GM21360 (cell line): Measurements from ENCODE around the gene DZIP3.
"Not testable (repeated sequence)": the region's sequence is repeated elsewhere in the genome, so short reads cannot be mapped to it uniquely, and the experiment has no call there.

Source experiments
- ATAC-seq: cut with Tn5 transposase; IDR thresholded peaks from one replicate; pipeline ENCODE4 v1.9.1; 2021; ENCODE audit warnings: mild to moderate bottlenecking, moderate library complexity; ENCODE audit not compliant: unreplicated experiment

DZIP3 gene

DNA sequence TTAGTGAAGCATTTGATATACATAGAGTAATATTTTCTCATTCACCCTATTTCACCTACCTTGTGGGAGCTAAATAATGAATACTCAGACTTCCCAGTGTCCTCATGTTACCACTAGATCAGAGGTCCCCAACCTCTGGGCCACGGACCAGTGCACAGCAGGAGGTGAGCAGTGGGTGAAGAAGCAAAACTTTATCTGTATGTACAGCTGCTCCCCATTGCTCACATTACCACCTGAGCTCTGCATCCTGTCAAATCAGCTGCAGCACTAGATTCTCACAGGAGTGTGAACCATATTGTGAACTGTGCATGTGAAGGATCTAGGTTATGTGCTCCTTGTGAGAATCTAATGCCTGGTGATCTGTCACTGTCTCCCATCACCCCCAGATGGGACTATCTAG is 88.3 kb downstream of the DZIP3 start:
- no peak for ATAC-seq

DNA sequence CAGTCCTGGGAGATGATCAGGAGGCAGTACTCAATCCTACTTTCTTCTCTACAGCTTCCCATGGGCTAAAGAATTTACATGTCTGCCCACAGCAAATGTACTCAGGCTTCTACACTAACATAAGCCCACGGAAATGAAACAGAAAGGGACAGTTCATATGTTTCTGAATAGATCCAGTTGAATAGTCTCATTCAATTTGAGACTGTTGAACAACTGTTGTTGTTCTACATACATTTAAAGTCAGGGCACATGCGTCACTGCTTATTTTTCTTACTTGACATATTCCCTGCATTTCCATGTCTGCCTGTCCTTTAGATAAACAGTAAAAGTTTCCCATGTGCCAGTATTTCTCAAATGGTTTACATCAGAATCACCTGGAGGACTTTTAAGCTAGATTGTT is 102.8 kb downstream of the DZIP3 start:
- not testable (repeated sequence) for ATAC-seq

DNA sequence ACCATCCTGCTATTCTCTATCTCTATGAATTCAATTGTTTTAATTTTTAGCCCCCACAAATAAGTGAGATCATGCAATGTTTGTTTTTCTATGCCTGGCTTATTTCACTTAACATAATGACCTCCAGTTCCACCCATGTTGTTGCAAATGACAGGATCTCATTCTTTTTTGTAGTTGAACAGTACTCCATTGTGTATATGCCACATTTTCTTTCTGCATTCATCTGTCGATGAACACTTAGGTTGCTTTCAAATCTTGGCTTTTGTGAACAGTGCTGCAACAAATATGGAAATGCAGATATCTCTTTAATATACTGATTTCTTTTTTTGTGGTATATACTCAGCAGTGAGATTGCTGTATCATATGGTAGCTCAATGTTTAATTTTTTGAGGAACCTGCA is 108.9 kb downstream of the DZIP3 start:
- no peak for ATAC-seq

DNA sequence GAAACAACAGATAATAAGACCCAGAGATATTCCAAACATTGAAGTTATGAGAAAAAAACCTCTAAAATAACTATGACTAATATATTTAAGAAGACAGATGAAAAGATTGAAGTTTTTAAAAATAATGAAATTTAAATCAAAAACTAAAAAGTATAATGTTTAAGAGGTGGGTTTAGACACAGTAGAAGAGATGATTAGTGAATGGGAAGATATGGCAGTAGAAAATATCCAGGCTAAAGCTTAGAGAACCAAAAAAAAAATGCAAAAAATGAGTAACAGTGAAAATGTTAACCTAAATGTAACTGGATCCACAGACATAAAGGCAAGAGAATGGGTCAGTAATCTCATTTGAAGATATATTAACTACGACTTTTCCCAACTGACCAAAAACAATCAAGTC is 115.5 kb downstream of the DZIP3 start:
- ATAC-seq: no peak

DNA sequence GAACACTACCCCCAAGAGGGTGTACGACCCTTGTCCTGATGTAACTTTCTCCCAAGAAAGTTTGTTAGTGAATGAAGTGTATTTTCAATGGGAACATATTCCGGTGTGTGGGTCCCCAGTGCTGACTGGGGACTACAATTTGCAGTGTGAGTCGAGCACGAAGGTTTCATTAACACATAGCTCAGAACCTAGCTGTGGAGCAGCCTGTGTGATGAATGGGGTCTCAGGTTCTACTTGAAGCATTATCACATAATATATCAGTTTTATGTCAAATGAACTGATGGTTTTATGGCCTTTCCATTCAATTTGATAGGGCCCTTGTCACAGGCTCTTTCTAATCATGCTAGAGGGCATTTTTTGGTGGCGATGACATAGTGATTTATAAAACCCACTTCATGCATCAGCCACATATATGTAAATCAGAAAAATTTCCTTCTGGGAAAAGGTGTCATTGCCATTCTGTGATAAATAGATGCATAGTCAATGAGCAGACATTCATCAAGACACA is 123.5 kb downstream of the DZIP3 start:
- no peak for ATAC-seq

DNA sequence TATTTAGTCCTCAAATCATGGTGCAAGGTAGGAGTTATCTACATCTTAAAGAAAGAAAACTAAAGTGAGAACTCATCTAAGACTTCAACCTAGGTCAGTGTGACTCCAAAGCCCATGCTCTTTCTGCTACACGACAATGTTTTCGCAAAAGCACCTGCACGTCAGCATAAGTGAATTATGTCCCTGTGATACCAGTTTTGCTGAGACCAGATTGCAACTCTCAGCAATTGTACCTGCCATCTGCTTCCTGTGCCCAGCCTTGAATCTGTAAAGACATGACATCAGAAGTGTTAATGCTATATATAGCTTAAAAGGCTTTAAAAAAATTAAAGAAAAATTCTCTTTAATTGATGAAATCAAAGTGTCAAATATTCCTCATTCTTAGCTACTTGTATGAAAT is 124.3 kb downstream of the DZIP3 start:
- no peak for ATAC-seq

DNA sequence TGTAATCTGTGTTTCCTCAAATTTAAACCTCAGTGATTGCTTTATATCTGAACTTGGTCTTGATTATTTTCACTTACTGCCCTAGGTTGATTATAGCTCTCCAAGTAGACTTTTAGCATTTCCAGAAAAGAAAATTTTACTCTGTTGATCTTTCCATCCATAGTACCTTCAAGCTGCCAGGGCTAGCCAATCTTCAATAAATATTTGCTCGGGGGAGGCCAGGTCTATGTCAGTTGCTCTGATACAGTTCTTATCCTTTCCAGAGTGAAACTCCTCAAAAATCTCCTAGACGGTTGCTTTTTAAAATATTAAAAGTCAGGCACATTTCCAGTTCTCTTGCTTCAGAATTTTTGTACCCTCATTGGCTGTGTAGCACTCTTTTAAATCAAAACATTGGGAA is 128.9 kb downstream of the DZIP3 start:
- no peak for ATAC-seq

DNA sequence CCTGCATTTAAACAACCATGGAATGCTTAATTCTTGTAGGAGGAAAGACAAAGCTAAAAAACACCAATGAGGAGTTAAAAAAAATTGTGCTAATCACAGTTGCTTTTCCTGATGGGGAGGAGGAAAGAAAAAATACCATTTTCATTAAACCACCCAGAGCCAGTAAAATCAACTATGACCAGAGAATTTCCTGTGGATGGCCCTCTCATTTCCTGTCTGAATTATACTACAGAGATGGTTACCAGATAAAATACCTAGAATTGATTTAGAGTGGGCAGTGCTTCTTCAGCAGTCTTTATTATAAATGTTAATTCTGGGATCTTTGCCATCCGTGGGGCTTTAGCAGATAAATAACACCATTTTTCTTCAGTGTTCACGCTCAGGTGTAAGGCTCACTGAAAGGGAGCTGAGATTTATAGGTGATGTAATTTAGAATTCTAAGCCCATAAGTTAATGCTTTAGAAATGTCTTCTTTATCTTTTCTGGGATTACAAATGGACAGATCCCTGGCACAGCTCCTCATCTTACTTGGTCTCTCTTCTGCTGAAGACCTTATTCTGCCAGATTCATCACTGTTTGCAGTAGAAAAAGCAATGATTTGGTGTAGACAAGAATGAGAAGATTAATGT is 129.8 kb downstream of the DZIP3 start:
- ATAC-seq: no peak

DNA sequence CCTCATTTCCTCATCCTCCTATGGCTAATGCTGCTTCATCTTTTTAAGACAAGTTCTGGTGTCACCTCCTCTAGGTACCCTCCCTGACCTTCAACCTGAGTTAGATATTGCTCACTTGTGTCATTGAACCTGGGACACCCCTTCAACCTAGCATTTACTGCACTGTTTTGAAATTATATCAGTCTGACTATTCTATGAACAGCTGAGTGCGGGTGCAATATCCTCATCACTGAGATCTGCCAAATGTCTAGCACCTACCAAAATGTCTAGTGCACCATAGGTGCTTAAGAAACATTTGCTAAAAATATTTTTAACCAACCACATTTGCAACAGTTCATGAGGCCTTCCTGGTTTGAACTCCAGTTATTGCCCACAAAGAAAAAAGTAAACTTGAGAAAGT is 133.2 kb downstream of the DZIP3 start:
- no peak for ATAC-seq

DNA sequence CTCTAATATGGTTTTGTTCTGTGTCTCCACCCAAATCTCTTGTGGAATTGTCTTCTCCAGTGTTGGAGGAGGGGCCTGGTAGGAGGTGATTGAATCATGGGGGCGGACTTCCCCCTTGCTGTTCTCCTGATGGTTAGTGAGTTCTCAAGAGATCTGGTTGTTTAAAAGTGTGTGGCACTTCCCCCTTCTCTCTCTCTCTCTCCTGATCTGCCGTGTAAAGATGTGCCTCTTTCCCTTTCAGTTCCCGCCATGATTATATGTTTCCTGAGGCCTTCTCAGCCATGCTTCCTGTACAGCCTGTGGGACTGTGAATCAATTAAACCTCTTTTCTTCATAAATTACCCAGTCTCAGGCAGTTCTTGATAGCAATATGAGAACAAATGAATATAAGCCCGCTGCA is 134.6 kb downstream of the DZIP3 start:
- ATAC-seq: no peak

DNA sequence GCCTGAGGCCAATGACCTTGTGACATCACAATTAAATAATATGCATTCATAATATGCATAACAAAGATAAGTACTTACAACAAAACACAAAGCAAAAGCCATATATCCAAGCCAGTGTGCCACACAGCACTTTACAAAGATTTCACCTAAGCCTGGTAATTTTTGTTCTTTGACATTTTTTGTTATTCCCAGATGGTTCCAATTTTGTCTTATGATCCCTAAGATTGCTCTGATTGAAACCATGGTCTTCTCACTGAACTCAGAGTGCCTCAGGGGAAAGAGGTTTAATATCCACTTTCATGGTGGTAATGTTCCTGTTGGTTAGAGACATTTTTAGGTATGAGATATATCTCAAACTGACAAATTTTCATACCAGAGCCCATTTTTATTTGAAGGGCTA is 138.6 kb downstream of the DZIP3 start:
- no peak for ATAC-seq

DNA sequence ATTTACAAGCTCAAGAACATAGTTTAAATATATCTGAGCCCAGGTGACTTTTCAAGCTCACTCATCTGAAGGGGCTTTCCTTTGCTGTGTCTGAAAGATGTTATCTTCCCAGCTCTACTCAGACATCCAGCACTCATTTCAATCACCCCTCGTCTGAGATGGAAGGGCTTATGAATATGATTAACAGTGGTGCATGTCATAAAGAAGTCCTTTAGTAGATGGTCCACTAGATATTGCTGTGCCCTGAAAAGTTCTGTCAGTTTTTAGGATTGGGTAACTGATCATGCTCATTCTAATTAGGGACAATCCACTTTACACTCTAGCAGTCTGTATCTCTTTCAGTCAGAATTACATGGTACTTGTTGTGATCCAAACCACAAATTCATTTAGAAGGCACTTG is 139.4 kb downstream of the DZIP3 start:
- ATAC-seq: no peak

DNA sequence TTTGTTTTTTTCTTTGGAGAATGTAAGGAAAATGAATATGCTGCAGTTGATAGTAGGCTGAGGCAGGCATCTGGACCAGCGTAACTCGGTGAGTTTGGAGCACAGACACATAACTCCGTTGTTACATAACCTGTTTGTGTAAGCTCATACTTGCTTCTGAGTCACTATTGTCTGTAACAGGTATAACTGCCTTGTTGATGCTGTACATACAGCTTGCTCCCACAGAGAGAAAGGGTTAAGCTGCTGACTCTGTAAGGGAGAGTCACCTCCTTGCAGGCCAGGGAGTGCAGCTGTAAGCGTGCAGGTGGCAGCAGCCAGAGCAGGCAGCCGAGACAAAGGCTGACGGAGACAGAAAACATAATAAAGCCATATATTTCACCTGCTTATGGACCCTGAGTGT is 147.3 kb downstream of the DZIP3 start:
- no peak for ATAC-seq

DNA sequence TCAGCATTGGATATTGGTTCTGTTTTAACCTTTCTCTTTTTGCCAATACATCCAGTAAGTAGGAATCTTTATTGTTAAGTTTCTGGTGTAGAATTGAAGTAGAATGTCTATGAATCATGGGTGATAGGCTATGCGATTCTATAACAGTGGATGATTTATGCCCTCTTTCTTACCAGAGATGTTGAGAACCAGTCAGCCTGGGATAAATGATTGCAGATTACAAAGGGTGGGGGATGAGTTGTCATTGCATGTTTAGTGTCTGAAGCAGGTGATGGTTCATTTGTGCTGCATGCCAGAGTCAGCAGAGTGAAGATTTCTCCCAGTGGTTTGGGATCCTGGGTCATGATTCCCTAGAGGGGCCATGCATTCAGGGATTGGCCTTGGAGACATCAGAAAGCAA is 153.4 kb downstream of the DZIP3 start:
- no peak for ATAC-seq
